ENCODE results near the gene LANCL2. TPM values are rescaled to one million over a fixed set of nuclear protein-coding genes. Genes with fewer than 3 reads are reported as not detected.

Gene LANCL2
- total RNA-seq, 1 experiment from 2014 or later, result 26.4 TPM

DNA sequence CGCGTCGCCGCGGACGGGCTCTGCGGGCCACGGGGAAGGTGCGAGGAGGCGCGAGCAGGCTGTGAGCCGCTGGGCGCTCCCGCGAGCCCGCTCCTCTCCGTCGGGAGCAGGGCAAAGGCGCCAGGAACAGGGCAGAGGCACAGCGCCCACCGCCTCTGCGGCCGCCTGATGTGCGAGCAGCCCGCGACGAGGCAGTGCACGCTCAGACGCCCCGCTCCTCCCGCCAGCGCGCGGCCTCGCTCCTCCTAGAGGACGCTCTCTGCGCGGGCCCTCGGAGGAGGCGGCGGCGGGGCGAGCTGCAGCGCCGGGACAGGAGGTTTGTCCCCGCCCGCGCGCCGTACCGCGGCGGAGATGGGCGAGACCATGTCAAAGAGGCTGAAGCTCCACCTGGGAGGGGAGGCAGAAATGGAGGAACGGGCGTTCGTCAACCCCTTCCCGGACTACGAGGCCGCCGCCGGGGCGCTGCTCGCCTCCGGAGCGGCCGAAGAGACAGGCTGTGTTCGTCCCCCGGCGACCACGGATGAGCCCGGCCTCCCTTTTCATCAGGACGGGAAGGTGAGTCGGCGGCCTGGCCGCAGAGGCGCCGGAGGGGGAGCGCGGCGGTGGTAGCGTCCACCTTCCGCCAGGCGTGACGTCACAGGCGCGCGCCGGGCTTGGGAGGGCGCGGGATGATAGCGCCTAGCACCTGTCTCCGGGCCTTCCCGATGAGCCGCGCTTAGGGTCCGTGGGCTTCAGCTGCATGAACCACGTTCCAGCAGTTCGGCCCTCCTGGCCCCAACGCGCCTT is 731 bp downstream of the LANCL2 start:
- no peak overlapping the region for H2BK12ac ChIP-seq (ENCODE audit: insufficient read length, low read depth, low read length)
- H3K23ac ChIP-seq (ENCODE audit: insufficient read length, low read depth, low read length), result peak overlapping the region; percentile 95
- H3K4me2 ChIP-seq (ENCODE audit: insufficient read depth, insufficient read length, low read length), result peak overlapping the region; percentile 90
- H4K5ac ChIP-seq (ENCODE audit: insufficient read length, low read depth, low read length), result peak overlapping the region; percentile 95
- DNase-seq, result peak; percentile 93
- Mint-ChIP-seq H3K4me3 (peak overlapping the region; percentile 90 to 93), H3K27me3 (ENCODE audit: low read depth) (no peaks in the 10 kb centered on the region; the same call in 1 of the 2 replicates), H3K36me3 (ENCODE audit: insufficient read depth in 1 of 3, low read depth in 3 of 3) (peaks cover 0 to 2% (median 1%) of the 10 kb centered on the region in 3 experiments; a peak in 1 of 7 replicates), H3K4me1 (peaks cover 23 to 28% of the 10 kb centered on the region in 2 experiments), H3K9me3 (no peaks in the 10 kb centered on the region), H3K27ac (peak overlapping the region; percentile 94 to 99 (median 98))
- no peaks in the 10 kb centered on the region for H3K4me1 ChIP-seq (ENCODE audit: insufficient read depth, low read length)
- H4K8ac ChIP-seq (replicated peaks; ENCODE audit: insufficient read length, low read depth, low read length), result peak overlapping the region; percentile 96
- H2AK5ac ChIP-seq (ENCODE audit: insufficient read length, low read length), result no peak overlapping the region
- no peak overlapping the region for H2AFZ ChIP-seq (ENCODE audit: low read length)
- no peak overlapping the region for H4K91ac ChIP-seq (ENCODE audit: insufficient read length, low read depth, low read length)
- H3K4ac ChIP-seq (ENCODE audit: low read depth, low read length), result no peak overlapping the region; the same call in 1 of the 2 replicates
- H3K27me3 ChIP-seq (ENCODE audit: insufficient read depth, low read length), result no peaks in the 10 kb centered on the region
- H3K14ac ChIP-seq (ENCODE audit: insufficient read depth, low read length), result peak overlapping the region; percentile 98
- WGBS (ENCODE audit: extremely low coverage, insufficient read length, low lambda C conversion rate), result no CpG with 5 or more reads among the region's 101 CpGs
- H2BK5ac ChIP-seq (ENCODE audit: insufficient read length, low read length), result peak overlapping the region; percentile 8
- H2BK15ac ChIP-seq (ENCODE audit: low read depth, low read length), result no peak overlapping the region
- no peak overlapping the region for H3T11ph ChIP-seq (ENCODE audit: low read length)
- TF ChIP-seq, protein P1, sequence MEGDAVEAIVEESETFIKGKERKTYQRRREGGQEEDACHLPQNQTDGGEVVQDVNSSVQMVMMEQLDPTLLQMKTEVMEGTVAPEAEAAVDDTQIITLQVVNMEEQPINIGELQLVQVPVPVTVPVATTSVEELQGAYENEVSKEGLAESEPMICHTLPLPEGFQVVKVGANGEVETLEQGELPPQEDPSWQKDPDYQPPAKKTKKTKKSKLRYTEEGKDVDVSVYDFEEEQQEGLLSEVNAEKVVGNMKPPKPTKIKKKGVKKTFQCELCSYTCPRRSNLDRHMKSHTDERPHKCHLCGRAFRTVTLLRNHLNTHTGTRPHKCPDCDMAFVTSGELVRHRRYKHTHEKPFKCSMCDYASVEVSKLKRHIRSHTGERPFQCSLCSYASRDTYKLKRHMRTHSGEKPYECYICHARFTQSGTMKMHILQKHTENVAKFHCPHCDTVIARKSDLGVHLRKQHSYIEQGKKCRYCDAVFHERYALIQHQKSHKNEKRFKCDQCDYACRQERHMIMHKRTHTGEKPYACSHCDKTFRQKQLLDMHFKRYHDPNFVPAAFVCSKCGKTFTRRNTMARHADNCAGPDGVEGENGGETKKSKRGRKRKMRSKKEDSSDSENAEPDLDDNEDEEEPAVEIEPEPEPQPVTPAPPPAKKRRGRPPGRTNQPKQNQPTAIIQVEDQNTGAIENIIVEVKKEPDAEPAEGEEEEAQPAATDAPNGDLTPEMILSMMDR (conservative IDR thresholded peaks at IDR 0.05), result peak; percentile 47; the same call in 2 of the 3 replicates
- H4K20me1 ChIP-seq (ENCODE audit: control insufficient read depth, insufficient read depth, insufficient read length), result no peaks in the 10 kb centered on the region
- H3K9ac ChIP-seq (ENCODE audit: extremely low read depth, insufficient read length, low read length), result peak overlapping the region; percentile 98
- peak overlapping the region; percentile 76 for H3K27ac ChIP-seq (ENCODE audit: insufficient read length, low read depth, low read length)
- H3K23me2 ChIP-seq (ENCODE audit: insufficient read length, low read depth, low read length, poor library complexity, severe bottlenecking), result peaks cover 4% of the 10 kb centered on the region
- no peaks in the 10 kb centered on the region for H3K79me1 ChIP-seq (ENCODE audit: insufficient read depth, low read depth, low read length, poor library complexity, severe bottlenecking)
- H2BK20ac ChIP-seq (ENCODE audit: low read depth, low read length, poor library complexity, severe bottlenecking), result no peak overlapping the region
- peak overlapping the region; percentile 91 for H3K18ac ChIP-seq (ENCODE audit: insufficient read length, low read depth, low read length)
- H2BK120ac ChIP-seq (ENCODE audit: low read depth, low read length, poor library complexity, severe bottlenecking), result no peak overlapping the region
- H3K9me3 ChIP-seq (ENCODE audit: control insufficient read depth, low read depth, low read length), result no peaks in the 10 kb centered on the region
- H3K56ac ChIP-seq (ENCODE audit: insufficient read length, low read depth, low read length), result no peak overlapping the region
- no peaks in the 10 kb centered on the region; the same call in 1 of the 2 replicates for H3K79me2 ChIP-seq (ENCODE audit: insufficient read depth, low read length)

Measured in H9 (cell line).